Spleen (tissue), 11 donors: ENCODE data around the gene TKFC. TPM values are rescaled to one million over a fixed set of nuclear protein-coding genes. Genes with fewer than 3 reads are reported as not detected.

Source experiments
- DNase-seq: peaks from one replicate; pipeline ENCODE4 v3.0.0-alpha.2; 2020
- H3K27ac ChIP-seq, 8 donors: fragments of 200-600 bp; sonication (generic) in 7 of 8; 1 replicate in 4 of 8; 2 replicates in 4 of 8; pipeline versions ENCODE4 v1.5.0 to v1.8.0; 2016 to 2021; ENCODE audit warnings: inconsistent platforms in 4 of 8, mild to moderate bottlenecking in 4 of 8, moderate library complexity in 1 of 8
- H3K27me3 ChIP-seq, 7 donors: fragments of 200-600 bp; sonication (generic) in 6 of 7; replicated peaks in 1 of 7; 1 replicate in 4 of 7; 2 replicates in 3 of 7; pipeline versions ENCODE4 v1.5.0 to v1.8.0; 2016 to 2021; ENCODE audit warnings: inconsistent platforms in 3 of 7, mild to moderate bottlenecking in 1 of 7
- H3K36me3 ChIP-seq, 6 donors: fragments of 200-600 bp; sonication (generic) in 5 of 6; 1 replicate in 4 of 6; 2 replicates in 2 of 6; pipeline versions ENCODE4 v1.5.0 to v1.8.0; 2016 to 2021; ENCODE audit warnings: inconsistent platforms in 2 of 6
- H3K4me1 ChIP-seq, 6 donors: fragments of 200-600 bp; sonication (generic) in 5 of 6; 1 replicate in 3 of 6; 2 replicates in 3 of 6; pipeline versions ENCODE4 v1.5.0 to v1.8.0; 2016 to 2021; ENCODE audit warnings: inconsistent platforms in 3 of 6
- H3K4me3 ChIP-seq, 8 donors: fragments of 200-600 bp; sonication (generic) in 7 of 8; 1 replicate in 4 of 8; 2 replicates in 4 of 8; pipeline versions ENCODE4 v1.5.0 to v1.8.0; 2016 to 2021; ENCODE audit warnings: inconsistent platforms in 4 of 8, mild to moderate bottlenecking in 4 of 8, moderate library complexity in 2 of 8
- H3K9me3 ChIP-seq, 8 donors: fragments of 200-600 bp; sonication (generic) in 7 of 8; 1 replicate in 4 of 8; 2 replicates in 4 of 8; pipeline versions ENCODE4 v1.5.0 to v1.8.0; 2016 to 2021; ENCODE audit warnings: inconsistent platforms in 4 of 8
- POLR2A ChIP-seq, 3 donors: fragments of 450-650 bp; IDR thresholded peaks; one replicate each; pipeline ENCODE4 v1.5.1; 2017; ENCODE audit warnings: antibody characterized with exemption in 3 of 3, mild to moderate bottlenecking in 1 of 3
- POLR2AphosphoS5 ChIP-seq, 3 donors: sonication (generic); formaldehyde crosslinking; IDR thresholded peaks; one replicate each; pipeline ENCODE4 v1.5.1; 2017; ENCODE audit warnings: antibody characterized with exemption in 3 of 3
- WGBS, 5 donors: extraction: QIAGEN DNeasy Blood & Tissue Kit in 3 of 5; methylation state at CpG; one replicate each; pipeline versions ENCODE4 v1.1.5 to v1.1.7; 2013 to 2018; 5-methylcytosine and 5-hydroxymethylcytosine counted together
- intact Hi-C: fragments of 100-400 bp; cut with DNase I; formaldehyde crosslinking; loops from one replicate; pipeline ENCODE4 v1.15.0; 2023; ENCODE audit warnings: low total_unique reads
- polyA plus RNA-seq, 3 donors: library from polyadenylated mRNA; stranded (reverse); fragments of 200-250 nt; gene quantifications; one replicate each; pipeline ENCODE4 v1.2.1, GENCODE V29; 2013
- total RNA-seq, 7 donors: library from RNA; depleted of rRNA in 3 of 7; stranded (reverse); fragments of >200 nt in 3 of 7; fragmentation: NEBNext Ultra II Directional in 4 of 7; extraction: Animal tissue kit (Norgen Biotek cat#: 25700) in 4 of 7; gene quantifications; one replicate each; pipeline versions ENCODE4 v1.1.0 to v1.2.1, GENCODE V29; 2016 to 2021
- TF ChIP-seq, protein P1 (sequence below), 11 experiments: fragments of 200-600 bp in 7 of 11; fragments of 450-650 bp in 4 of 11; sonication (generic) in 4 of 11; IDR thresholded peaks in 8 of 11; conservative IDR thresholded peaks in 3 of 11; 1 replicate in 7 of 11; 2 replicates in 4 of 11; pipeline versions ENCODE4 v1.4.0 to v1.8.0; 2016 to 2021; ENCODE audit warnings: antibody characterized with exemption in 11 of 11, inconsistent platforms in 4 of 11, mild to moderate bottlenecking in 1 of 11
- donor health status: healthy with polysubstance abuse.
- donor health status: DM: no; HTN: no; CAD: no; lungs with moderate emphysema.
- donor health status: DM: no; HTN: no; CAD: no.
- donor health status: Bipolar disorder and iron deficiency.
- donor health status: healthy.
- donor health status: DM: no; HTN: no; CAD: no.
- donor health status: DM: yes; HTN: yes; CAD: no.

The TKFC gene
- total and polyA plus RNA-seq, 10 donors: 30.6 to 61.5 (median 34.9) TPM

DNA sequence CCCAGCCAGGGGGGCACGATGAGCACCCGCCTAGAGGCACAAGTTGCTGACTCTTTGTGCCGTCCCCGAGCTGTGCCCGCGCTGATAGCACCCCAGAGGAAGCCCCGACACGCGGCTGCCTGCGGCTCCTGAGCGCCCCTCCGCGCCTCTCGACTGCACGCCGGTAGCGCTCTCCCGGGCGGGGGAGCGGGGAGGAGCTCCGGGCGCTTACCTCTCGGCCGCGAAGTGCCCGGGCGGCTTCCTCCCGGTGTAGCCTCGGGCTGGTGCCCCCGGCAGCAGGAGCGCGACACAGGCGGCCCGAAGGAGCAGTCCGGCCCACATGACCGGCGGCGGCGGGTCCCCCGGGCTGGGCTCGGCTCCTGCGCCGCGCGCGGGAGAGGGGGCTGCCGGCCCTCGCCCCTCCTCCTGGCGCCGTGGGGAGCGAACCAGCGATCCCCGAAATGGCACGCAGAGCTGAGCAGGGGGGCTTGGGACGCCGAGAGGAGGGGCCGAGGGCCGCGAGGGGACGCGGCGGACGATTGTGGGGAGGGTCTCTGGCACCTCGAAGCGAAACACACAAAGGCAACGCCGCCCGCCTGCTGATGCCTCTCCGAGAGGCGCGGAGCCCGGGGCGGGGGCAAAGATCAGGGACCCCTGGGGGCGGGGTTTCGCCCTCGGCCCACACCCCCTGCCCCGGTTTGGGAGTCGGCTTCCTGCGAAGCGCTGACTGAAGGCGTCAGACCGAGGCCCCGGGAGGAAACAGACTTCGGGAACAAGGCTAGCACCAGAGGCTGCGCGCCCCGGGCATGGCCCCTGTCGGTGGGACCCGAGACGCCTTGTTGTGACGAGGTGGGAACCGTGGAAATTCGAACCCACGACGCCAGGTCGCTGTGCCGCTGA lies 38.1 kb upstream of the TKFC start, which contains the start of gene VWCE:
TSS of gene VWCE (minus strand) at position 600 of the 879 bp plus-strand sequence. CDS start at position 321, 279 bp downstream.
- Histone ChIP-seq H3K4me3 (peak within 1 kb of the TSS; percentile 12 to 81 (median 53)), H3K27me3 (peaks cover 0 to 36% (median 6%) of the 10 kb centered on the region in 7 donors), H3K36me3 (peaks cover 0 to 33% (median 11%) of the 10 kb centered on the region in 6 donors), H3K27ac (peak within 1 kb of the TSS in 3 of 8 donors; percentile 29 to 40 (median 36)), H3K4me1 (peaks cover 8 to 42% (median 25%) of the 10 kb centered on the region in 6 donors), H3K9me3 (no peaks in the 10 kb centered on the region)
- 1 to 5% (median 2%) methylated on average over 9 to 97 of the region's 97 CpGs for WGBS, 5 donors
- DNase-seq: peak; percentile 92
- intact Hi-C loops: no loop called here
- TF ChIP-seq POLR2AphosphoS5 (IDR thresholded peaks at IDR 0.05): peak; percentile 5 to 64 (median 37)
- TF ChIP-seq, protein P1, sequence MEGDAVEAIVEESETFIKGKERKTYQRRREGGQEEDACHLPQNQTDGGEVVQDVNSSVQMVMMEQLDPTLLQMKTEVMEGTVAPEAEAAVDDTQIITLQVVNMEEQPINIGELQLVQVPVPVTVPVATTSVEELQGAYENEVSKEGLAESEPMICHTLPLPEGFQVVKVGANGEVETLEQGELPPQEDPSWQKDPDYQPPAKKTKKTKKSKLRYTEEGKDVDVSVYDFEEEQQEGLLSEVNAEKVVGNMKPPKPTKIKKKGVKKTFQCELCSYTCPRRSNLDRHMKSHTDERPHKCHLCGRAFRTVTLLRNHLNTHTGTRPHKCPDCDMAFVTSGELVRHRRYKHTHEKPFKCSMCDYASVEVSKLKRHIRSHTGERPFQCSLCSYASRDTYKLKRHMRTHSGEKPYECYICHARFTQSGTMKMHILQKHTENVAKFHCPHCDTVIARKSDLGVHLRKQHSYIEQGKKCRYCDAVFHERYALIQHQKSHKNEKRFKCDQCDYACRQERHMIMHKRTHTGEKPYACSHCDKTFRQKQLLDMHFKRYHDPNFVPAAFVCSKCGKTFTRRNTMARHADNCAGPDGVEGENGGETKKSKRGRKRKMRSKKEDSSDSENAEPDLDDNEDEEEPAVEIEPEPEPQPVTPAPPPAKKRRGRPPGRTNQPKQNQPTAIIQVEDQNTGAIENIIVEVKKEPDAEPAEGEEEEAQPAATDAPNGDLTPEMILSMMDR (IDR thresholded peaks at IDR 0.05 in 8 of 11, conservative IDR thresholded peaks at IDR 0.05 in 3 of 11): peak in 4 of 11 experiments; percentile 14 to 32 (median 31)
- TF ChIP-seq POLR2A (IDR thresholded peaks at IDR 0.05): no peak

DNA sequence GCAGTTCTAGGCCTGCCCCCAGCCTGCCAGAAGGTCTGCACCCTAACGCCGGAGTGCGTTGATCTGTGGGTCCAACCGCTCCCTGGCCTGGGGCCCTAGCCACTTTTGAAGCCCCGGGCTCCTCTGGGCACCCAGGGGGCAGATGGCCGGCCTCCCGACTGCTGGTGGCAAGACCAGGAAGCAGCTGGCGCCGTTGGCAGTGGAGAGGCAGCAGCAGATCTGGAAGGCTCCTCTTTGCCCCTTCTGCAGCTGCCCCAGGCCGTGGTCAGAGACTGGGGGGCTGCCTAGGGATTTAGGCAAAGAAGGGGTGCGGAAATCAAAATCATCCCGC lies 37.5 kb upstream of the TKFC start:
- peak overlapping the region in 7 of 8 donors; percentile 12 to 81 (median 55) for H3K4me3 ChIP-seq
- H3K9me3 ChIP-seq: no peaks in the 10 kb centered on the region
- peak overlapping the region in 1 of 8 donors; percentile 29 for H3K27ac ChIP-seq
- intact Hi-C loops: no loop called here
- peaks cover 0 to 36% (median 6%) of the 10 kb centered on the region in 7 donors for H3K27me3 ChIP-seq
- H3K4me1 ChIP-seq: peaks cover 8 to 42% (median 25%) of the 10 kb centered on the region in 6 donors
- peaks cover 0 to 39% (median 17%) of the 10 kb centered on the region in 6 donors for H3K36me3 ChIP-seq
- TF ChIP-seq POLR2A (IDR thresholded peaks at IDR 0.05) (no peak), POLR2AphosphoS5 (IDR thresholded peaks at IDR 0.05) (no peak)
- TF ChIP-seq, protein P1 (IDR thresholded peaks at IDR 0.05 in 8 of 11, conservative IDR thresholded peaks at IDR 0.05 in 3 of 11): no peak
- 41 to 51% (median 48%) methylated on average over 11 to 12 of the region's 12 CpGs for WGBS, 5 donors
- DNase-seq: peak; percentile 74

DNA sequence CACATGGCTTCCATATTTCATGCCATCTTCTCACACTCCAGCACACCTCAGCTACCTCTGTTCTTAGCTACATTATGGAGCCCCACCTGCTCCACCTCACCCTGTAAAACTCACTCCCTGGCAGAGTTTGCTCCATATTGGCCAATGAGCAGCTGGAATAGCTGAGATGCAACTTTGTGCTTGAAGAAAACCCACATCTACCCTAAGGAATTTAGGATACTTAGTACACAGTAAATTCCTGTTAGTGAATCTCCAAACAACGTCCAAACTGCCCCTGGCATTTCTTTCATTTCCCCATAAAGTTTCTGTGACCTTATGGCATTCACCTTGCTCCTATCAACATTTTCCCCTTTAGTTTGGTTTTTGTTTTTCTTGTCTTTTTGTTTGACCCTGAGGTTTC lies 35.7 kb upstream of the TKFC start:
- TF ChIP-seq POLR2AphosphoS5 (IDR thresholded peaks at IDR 0.05): no peak
- TF ChIP-seq, protein P1 (IDR thresholded peaks at IDR 0.05 in 8 of 11, conservative IDR thresholded peaks at IDR 0.05 in 3 of 11): no peak
- H3K27me3 ChIP-seq: peaks cover 0 to 31% (median 6%) of the 10 kb centered on the region in 7 donors
- intact Hi-C loops: no loop called here
- WGBS, 5 donors: 52 to 73% (median 57%) methylated on average over 1 of the region's 1 CpG
- peaks cover 8 to 42% (median 25%) of the 10 kb centered on the region in 6 donors for H3K4me1 ChIP-seq
- DNase-seq: peak; percentile 6
- H3K36me3 ChIP-seq: peaks cover 2 to 57% (median 35%) of the 10 kb centered on the region in 6 donors
- no peaks in the 10 kb centered on the region for H3K9me3 ChIP-seq
- H3K27ac ChIP-seq: no peak overlapping the region
- H3K4me3 ChIP-seq: no peak overlapping the region

DNA sequence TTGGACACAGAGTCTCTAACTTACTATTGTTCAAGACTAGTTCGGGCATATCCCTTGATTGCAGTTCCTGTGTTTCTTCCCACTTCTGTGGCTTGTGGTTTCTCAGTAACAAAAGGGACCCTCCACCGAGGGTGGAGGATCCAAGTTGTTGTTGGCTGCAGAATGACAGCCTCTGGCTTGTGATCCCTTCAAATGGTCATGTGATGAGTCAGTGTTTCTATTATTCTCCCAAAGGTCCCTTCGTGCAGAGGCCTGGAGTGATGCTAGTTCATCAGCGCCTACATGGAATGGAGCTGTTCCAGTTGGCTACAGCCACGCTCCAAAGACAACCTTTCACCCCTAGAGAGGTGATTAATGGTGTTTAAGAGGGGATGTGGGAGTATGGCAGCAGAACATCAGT lies 35.3 kb upstream of the TKFC start:
- H3K36me3 ChIP-seq: peaks cover 6 to 61% (median 39%) of the 10 kb centered on the region in 6 donors
- H3K27me3 ChIP-seq: peaks cover 0 to 28% (median 6%) of the 10 kb centered on the region in 7 donors
- peaks cover 8 to 42% (median 25%) of the 10 kb centered on the region in 6 donors for H3K4me1 ChIP-seq
- intact Hi-C loops: no loop called here
- TF ChIP-seq POLR2A (IDR thresholded peaks at IDR 0.05): no peak
- TF ChIP-seq, protein P1 (IDR thresholded peaks at IDR 0.05 in 8 of 11, conservative IDR thresholded peaks at IDR 0.05 in 3 of 11): no peak
- no peak for TF ChIP-seq POLR2AphosphoS5 (IDR thresholded peaks at IDR 0.05)
- no peak overlapping the region for H3K4me3 ChIP-seq
- H3K27ac ChIP-seq: no peak overlapping the region
- 47 to 58% (median 52%) methylated on average over 5 of the region's 5 CpGs for WGBS, 5 donors
- DNase-seq: peak; percentile 1
- H3K9me3 ChIP-seq: no peaks in the 10 kb centered on the region
